Hepatic stellate cell (primary cell): Measurements from ENCODE around the gene MAPK8IP3.

Experiments
- DNase-seq: peaks from one replicate; pipeline ENCODE4 v3.0.0; 2011; ENCODE audit warnings: low spot score

Gene MAPK8IP3, protein sequence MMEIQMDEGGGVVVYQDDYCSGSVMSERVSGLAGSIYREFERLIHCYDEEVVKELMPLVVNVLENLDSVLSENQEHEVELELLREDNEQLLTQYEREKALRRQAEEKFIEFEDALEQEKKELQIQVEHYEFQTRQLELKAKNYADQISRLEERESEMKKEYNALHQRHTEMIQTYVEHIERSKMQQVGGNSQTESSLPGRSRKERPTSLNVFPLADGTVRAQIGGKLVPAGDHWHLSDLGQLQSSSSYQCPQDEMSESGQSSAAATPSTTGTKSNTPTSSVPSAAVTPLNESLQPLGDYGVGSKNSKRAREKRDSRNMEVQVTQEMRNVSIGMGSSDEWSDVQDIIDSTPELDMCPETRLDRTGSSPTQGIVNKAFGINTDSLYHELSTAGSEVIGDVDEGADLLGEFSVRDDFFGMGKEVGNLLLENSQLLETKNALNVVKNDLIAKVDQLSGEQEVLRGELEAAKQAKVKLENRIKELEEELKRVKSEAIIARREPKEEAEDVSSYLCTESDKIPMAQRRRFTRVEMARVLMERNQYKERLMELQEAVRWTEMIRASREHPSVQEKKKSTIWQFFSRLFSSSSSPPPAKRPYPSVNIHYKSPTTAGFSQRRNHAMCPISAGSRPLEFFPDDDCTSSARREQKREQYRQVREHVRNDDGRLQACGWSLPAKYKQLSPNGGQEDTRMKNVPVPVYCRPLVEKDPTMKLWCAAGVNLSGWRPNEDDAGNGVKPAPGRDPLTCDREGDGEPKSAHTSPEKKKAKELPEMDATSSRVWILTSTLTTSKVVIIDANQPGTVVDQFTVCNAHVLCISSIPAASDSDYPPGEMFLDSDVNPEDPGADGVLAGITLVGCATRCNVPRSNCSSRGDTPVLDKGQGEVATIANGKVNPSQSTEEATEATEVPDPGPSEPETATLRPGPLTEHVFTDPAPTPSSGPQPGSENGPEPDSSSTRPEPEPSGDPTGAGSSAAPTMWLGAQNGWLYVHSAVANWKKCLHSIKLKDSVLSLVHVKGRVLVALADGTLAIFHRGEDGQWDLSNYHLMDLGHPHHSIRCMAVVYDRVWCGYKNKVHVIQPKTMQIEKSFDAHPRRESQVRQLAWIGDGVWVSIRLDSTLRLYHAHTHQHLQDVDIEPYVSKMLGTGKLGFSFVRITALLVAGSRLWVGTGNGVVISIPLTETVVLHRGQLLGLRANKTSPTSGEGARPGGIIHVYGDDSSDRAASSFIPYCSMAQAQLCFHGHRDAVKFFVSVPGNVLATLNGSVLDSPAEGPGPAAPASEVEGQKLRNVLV (N-terminal part only)

DNA sequence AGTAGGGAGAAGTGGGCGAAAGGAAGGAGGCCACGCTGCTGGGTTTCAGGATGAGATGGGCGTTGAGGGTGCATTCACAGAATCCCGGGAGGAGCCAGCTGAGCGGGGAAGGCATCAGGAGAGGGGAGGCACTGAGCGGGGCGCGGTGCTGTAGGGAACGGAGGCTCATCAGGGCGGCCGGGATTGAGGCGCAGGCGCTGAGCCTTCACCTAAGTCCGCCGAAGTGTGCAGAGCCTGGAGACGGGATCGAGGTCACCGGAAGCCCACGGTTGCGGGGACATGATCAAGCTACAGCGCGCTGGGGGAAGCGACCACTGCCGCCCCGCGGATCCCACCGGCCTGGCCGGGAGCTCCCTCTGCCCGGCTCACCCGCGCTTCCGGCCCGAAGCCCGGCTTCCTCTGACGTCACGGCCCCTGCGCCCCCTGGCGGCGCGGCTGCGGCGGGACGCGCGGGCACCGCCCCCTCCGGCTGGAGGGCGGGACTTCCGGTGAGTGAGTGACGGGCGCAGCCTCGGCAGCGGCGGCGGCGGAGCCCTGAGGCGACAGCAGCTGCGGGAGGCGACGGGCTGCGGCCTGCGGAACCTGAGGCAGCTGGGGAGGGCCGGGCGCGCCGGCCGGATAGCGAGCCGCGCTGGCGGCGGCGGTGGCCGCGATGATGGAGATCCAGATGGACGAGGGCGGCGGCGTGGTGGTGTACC is at the start of gene MAPK8IP3:
Gene MAPK8IP3 (plus strand): TSS at position 508 of the 698 bp plus-strand sequence. CDS start 145 bp downstream, at position 653.
- DNase-seq, result peak; percentile 95

DNA sequence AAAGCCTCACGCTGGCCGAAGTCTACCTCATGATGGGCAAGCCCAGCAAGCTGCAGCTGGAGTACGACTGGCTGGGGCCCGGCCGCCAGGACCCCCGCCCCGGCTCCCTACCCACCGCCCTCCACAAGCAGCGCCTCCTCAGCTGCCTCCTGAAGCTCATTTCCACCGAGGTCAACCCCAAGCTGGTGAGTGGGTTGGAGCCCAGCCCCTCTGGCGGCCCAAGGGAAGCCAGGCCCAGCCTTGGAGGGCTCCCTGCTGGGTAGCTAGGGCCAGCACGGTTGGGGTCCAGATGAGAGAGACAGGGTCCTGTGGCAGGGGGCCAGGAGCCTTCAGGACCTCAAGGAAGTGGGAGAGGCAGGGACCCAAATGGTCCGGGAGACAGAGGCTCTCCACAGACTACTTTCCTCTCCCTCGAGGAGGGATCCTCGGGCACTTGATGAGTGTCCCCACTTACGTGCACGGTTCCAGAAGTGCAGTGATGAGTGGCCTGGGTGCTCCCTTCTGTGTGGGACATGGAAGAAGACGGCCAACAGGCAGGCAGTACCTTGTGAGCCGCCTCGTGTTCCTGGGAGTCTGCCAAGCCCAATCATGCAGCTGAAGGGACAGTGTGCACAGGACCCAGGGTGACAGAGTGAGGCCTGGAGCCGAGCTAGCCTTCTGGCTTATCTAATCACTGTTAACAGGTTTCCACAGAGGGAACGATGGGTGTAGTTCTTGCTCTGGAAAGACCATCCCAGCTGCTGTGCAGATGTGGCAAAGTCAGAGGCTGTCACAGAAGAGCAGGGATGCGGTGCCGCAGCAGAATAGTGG is 49.0 kb upstream of the MAPK8IP3 start:
- no peak for DNase-seq

DNA sequence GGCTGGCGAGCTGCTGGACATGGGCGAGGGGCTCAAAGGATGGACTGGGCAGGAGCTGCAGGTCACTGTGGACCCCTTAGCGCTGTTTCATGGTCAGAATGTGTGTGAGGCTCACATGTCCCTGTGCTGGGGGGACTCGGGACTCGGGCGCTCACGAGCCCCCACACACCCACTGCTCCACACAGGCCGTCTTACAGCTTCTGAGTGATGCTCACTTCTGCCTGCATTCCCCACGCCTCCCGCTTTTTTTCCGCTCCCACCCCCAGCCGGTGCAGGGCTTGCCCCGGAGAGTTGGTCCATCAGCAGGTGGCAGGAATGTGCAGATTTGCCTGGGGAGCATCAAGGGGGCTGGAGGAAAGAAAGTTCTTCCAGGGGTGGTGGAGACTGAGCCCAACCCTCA is 48.2 kb upstream of the MAPK8IP3 start:
- DNase-seq, result no peak

DNA sequence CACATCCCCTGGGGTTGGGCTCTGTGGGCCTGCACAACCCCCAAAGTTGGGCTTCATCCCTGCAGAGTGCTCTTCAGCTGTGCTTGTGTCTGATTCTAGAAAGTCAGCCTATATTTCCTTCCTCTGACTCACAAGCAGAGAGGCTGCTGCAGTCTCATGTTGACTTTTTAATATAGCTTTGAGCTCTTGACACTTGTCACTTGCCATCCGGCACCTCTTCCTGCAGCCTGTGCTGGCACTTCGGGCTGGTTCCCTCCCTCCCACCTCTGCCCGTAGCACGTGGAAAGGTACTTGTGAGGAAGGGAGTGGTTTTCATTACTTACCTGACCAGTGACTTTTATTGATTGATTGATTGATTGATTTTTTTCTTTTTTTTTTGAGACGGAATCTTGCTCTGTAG is 47.0 kb upstream of the MAPK8IP3 start:
- no peak for DNase-seq

DNA sequence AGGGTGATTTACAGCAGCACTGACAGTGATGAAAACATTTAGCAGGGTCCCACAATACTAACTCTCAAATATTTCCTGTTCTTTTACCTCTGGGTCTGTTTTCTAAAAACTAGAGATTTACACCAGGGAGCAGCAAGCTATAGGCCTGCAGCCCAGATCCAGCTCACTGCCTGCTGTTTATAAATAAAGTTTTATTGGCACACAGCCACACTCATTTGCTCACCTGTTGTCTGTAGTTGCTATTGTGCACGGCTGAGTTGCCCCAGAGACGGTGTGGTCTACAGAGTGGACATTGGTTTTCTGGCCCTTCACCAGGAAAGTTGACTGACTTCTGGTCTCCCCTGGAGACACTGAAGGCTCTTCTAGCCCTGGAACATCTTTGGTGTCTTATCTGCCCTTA is 44.2 kb upstream of the MAPK8IP3 start:
- DNase-seq, result no peak

DNA sequence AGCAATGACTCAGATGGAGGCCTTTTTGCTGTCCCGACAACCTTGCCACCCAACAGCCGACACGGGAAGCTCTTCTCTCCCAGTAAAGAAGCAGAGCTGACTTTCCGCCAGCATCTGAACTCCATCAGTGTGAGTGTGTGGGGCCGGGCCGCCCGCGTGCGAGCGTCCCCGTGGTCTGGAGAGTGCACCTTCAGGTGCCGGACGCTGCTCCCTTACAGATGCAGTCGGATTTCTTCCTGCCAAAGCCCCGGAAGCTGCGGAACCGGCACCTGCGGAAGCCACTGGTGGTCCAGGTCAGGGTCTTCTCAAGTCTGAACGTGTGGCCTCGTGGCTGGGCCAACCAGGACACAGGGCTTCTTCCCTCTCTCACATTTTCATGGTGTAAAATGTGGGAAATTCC is 43.5 kb upstream of the MAPK8IP3 start:
- no peak for DNase-seq

DNA sequence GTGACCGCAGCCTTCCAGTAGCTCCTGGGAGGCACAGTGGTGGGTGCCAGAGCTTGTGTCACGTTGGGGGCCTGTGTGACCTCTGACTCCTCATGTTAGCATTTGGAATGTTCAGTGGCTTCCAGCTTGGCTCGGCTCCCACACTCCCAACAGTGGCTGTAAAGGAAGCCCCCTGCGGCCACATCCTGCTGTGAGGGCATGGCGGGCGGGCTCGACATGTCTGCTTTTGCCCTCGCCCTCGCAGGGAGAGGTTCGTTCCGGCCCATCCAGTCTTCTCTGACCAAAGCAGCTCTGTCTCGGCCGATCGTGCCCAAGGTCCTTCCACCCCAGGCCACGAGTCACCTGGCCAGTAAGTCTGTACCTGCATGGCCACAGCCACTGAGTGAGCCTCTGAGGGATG is 40.2 kb upstream of the MAPK8IP3 start:
- no peak for DNase-seq

DNA sequence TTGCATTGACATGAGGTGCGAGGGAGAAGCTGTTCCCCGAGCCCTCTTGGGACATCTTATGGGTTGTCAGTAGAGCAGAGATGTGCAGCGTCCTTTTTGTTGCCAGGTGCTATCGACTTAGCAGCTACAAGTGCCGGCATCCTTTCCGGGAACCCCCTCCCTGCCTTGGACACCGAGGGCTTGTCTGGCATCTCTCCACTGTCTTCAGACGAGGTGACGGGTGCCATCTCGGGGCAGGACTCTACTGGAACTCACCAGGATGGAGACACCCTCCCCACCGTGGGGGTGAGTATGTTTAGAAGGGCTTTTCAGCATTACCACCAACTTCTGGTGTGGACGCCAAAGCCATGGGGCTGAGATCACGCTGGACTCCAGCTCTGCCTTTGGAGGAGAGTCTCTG is 39.7 kb upstream of the MAPK8IP3 start:
- DNase-seq, result no peak

DNA sequence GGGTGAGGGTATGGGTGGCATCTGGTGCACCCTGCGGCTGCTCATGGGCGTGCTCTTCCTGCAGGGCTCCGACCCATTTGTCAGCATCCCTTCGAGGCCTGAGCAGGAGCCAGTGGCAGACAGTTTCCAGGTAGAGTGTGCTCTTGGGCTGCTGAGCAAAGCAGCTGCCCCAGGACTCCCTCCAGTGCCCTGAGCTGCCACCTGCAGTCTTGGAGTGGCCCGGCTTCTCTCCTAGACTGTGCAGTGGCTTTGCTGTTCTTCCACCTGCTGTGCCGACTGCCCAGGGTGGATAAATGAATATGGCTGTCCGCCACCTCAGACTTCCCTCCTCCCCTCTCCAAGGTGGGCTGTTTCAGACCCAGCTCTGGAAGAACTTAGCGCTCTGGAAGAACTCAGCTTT is 38.7 kb upstream of the MAPK8IP3 start:
- no peak for DNase-seq

DNA sequence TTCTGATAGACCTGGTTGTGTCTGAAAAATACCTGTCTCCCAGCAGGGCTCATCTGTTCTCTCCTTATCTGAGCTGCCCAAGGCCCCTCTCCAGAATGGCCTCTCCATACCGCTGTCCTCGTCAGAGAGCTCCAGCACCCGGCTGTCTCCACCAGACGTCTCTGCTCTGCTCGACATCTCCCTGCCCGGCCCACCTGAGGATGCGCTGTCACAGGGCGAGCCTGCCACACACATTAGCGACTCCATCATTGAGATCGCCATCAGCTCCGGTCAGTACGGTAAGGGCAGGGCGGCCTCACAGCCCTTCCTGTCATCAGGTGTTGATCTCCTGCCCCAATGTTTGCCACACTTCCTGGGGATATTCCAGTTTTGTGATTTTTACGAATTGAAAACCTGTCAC is 38.1 kb upstream of the MAPK8IP3 start:
- no peak for DNase-seq

DNA sequence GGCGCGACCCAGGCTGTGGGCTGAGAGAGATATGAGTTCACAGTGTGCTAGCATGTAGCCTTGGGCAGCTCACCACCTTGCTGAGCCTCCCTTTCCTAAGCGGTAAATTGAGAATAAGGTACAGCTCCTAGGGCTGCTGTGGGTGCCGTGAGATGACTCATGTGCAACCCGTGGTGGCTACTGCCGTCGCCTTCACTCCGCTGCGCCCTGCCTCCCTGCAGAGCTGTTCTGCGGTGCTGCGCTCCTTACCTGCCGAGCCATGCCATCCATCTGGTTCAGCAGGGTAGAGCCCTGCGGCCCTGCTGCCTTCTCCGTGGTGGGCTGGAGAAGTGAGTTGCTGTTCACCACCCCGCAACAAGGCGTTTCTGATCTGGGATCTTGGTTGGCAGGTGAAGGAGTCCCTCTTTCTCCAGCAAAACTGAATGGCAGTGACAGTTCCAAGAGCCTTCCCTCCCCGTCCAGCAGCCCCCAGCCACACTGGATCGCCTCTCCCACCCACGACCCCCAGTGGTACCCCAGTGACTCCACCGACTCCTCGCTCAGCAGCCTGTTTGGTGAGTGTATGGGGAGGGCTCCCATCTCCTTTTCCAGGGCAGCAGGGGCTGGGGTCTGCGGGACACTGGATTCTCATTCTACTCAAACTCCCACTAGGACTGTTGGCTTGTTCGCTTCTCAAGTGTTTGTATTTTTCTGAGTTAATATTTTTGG is 37.2 kb upstream of the MAPK8IP3 start:
- DNase-seq, result no peak

DNA sequence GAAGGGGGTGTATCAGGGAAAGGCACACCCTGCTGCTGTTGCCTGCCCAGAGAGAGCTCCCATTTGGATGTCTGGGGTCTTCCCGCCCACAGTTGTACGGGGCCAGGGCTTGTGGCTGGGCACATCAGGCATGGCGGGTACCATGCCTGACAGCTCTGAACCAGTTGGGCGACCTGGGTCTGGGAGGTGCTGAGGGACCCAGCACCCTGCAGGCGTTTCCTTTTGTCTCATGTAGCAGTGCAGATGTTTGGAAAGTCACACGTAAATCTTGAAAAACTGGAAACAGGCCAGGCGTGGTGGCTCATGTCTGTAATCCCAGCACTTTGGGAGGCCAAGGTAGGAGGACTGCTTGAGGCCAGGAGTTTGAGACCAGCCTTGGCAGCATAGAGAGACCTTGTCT is 36.3 kb upstream of the MAPK8IP3 start:
- DNase-seq, result no peak

DNA sequence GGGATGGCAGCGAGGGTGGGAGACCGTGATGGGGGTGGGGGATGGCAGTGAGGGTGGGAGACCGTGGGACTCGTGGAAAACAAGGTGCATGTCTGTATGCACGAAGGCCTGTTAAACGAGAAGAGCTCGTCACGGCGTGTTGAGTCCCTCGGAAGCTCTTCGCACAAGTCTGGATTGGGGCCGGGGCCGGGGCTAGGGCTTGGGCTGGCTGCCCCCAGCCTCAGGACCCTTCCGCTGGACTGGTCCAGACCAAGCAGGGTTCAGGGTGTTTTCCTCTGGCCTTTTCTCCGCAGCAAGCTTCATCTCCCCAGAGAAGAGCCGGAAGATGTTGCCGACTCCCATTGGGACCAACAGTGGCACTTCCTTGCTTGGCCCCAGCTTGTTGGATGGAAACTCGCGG is 35.6 kb upstream of the MAPK8IP3 start:
- DNase-seq, result no peak

DNA sequence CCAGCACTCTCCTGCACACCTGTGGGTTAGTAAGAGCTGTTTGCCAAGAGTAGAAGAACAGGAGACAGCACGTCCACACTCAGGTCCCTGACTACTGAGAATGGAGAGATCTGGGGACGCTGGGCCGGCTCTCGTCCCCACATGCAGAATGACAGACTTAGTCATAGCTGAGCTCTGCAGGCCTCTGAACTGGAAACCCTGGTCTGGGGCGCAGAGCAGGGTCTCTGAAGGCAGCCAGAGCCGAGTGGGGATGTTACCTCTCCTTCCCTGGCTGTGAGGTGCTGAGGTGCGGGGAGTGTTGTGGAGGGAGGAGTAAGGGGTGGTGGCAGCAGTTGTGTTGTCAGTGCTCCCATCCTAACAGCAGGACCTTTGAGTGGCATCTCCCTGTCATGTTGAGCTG is 35.1 kb upstream of the MAPK8IP3 start:
- DNase-seq, result no peak

DNA sequence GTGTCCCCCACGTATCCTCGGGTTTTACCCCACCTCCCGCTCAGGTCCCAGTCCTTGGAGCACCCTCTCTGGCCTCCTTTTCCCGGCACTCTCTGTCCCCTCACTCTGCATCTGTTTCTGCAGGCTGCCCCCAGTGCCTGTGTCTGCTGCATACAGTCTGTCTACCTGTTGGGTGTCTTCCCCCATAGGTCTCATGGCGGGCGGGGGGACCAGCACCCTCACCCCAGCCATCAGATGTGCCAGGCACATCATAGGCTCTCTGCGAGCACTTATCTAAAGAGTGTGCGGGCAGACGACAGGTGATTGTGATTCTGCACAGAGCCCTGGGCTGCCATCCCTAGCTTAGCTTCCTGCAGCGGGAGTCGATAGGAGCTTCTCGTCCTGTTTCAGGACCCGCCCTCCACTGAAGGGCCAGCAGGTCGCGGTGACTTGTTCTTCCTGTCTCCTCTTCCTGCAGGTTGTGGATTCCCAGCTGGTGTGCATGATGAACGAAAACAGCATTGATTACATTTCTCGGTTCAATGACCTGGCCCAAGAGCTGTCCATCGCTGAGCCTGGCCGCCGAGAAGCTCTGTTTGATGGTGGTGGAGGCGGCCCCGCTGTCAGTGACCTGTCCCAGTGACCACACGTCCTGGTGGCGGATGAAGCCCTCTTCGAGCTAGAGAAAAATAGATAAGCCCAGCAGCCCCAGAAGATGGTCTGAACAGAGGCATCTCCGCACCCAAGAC is 32.4 kb upstream of the MAPK8IP3 start:
- DNase-seq, result no peak

DNA sequence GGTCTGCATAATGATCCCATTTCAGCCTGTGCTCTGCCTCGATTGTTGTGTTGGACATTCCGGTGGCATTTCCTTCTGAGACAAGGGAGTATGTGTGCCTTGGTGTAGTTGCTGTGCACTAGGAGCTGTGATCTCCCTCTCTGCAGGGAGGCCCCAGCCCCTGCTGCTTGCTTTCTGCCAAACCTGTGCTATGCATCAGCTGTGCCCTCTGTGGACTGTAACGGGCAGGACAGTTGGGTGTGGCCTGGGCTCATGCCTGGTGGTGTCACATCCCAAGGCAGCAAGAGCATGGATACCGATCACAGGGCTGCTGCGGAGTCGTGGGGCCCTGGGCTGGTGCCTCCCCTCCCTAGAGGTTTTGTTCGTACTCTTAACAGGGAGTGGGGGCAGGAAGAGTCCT is 31.7 kb upstream of the MAPK8IP3 start:
- DNase-seq, result no peak

DNA sequence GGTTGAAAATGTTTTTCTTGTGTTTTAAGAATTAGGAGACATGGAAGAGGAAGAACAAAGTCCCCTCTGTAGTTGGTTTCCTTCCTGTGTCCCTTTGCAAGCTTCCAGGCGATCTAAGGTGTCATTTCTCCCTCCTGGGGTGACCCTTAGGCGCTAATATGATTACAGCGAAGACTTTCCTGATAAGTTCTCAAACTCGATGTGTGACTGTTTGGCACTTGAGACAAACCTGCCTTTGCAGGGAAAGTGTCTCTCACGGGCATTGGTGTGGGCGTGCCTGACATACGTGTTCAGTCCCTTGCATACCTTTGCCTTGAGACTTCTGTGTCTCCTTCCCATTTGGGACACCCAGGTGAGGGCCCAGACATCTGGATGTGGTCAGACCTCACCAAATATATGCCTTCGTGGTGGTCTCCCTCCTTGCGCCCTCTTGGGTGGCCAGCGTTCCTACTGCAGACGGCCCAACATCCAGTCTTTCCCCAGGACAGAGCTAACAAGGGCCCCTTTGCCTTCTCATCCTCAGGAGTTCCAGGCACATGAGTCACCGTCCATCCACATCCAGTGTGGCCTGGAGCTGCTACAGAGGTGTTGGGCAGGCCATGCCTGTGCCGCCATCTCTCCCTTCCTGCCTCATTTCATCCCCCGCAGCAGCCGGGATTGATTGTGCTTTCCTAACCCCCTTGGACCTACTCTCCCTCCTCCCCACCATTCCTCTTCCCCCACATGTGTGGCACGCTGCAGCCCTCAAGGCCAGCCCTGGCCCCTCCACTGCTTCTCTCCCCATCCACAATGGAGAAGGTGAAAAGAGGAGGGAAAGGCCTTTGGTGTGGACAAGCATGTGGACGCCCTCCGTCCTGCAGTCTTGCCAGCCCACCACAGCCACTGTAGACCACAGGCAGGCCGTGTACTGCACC is 31.0 kb upstream of the MAPK8IP3 start:
- DNase-seq, result peak; percentile 92

DNA sequence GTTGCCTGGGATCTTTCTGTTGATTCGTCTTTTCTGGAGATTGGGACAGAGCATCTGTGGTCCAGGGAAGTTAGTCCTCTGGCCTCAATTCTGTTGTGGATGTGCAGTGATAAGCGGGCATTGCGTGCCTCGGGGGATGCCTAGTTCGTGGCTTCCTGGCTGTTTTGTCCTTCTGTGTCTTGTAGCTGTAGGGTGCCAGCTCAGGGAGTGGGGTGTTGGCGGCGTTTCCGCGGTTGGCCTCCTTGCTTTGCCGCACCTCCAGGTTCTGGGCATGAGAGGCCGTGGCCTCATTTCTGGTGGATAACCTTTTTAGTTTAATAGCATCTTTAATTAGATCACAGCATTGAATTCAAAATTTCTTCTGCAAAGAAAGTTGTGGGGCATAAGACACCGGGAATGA is 29.3 kb upstream of the MAPK8IP3 start:
- no peak for DNase-seq
